OCI-LY1 (cell line): Measurements from ENCODE around the gene GPR176.

ENCODE experiments used
- H2AFZ ChIP-seq: fragments of 200-600 bp; sonication (generic), shearing (Covaris generic); 2 replicates; pipeline ENCODE4 v1.6.0; 2014; ENCODE audit warnings: antibody characterized with exemption, mild to moderate bottlenecking, low read length
- H3F3A ChIP-seq: fragments of 200-600 bp; sonication (generic), shearing (Covaris generic); 2 replicates; pipeline ENCODE4 v1.6.0; 2014; ENCODE audit warnings: mild to moderate bottlenecking, antibody characterized with exemption, low read length, moderate library complexity; ENCODE audit not compliant: insufficient read depth
- H3K27ac ChIP-seq: fragments of 200-600 bp; sonication (generic); 2 replicates; pipeline ENCODE4 v1.5.1; 2014; ENCODE audit warnings: low read length, mixed run types, mild to moderate bottlenecking, low read depth; ENCODE audit not compliant: poor library complexity, severe bottlenecking
- H3K27me3 ChIP-seq: fragments of 200-600 bp; sonication (generic); 2 replicates; pipeline ENCODE4 v1.6.0; 2014; ENCODE audit warnings: antibody characterized with exemption, mild to moderate bottlenecking, low read length, moderate library complexity; ENCODE audit not compliant: insufficient read depth
- H3K36me3 ChIP-seq: fragments of 200-600 bp; sonication (generic); 2 replicates; pipeline ENCODE4 v1.6.1; 2014; ENCODE audit warnings: mild to moderate bottlenecking, antibody characterized with exemption, low read length, moderate library complexity, mixed read lengths; ENCODE audit not compliant: insufficient read depth
- H3K4me1 ChIP-seq: fragments of 200-600 bp; sonication (generic); 2 replicates; pipeline ENCODE4 v1.5.1; 2014; ENCODE audit warnings: mild to moderate bottlenecking, low read length, moderate library complexity; ENCODE audit not compliant: insufficient read depth, severe bottlenecking
- H3K4me2 ChIP-seq: fragments of 200-600 bp; sonication (generic), shearing (Covaris generic); 2 replicates; pipeline ENCODE4 v1.6.1; 2014; ENCODE audit warnings: low read length
- H3K4me3 ChIP-seq: fragments of 200-600 bp; sonication (generic); 2 replicates; pipeline ENCODE4 v1.5.1; 2014; ENCODE audit warnings: low read length, low read depth, mild to moderate bottlenecking, mixed read lengths; ENCODE audit not compliant: poor library complexity, severe bottlenecking
- H3K79me2 ChIP-seq: fragments of 200-600 bp; shearing (Covaris generic); 2 replicates; pipeline ENCODE4 v1.6.1; 2016; ENCODE audit warnings: mixed run types, low read length, mixed read lengths; ENCODE audit not compliant: insufficient read depth
- H3K9ac ChIP-seq: fragments of 200-600 bp; sonication (generic), shearing (Covaris generic); 2 replicates; pipeline ENCODE4 v1.6.1; 2014; ENCODE audit warnings: mild to moderate bottlenecking, low read length, mixed read lengths
- H3K9me2 ChIP-seq: fragments of 200-600 bp; sonication (generic), shearing (Covaris generic); 2 replicates; pipeline ENCODE4 v1.6.1; 2014; ENCODE audit warnings: low read depth, mild to moderate bottlenecking, low read length, mixed read lengths
- H3K9me3 ChIP-seq: fragments of 200-600 bp; shearing (Covaris generic); 2 replicates; pipeline ENCODE4 v1.6.1; 2014; ENCODE audit warnings: low read length, mixed read lengths
- H4K20me1 ChIP-seq: fragments of 200-600 bp; sonication (generic), shearing (Covaris generic); 2 replicates; pipeline ENCODE4 v1.6.0; 2016; ENCODE audit warnings: mild to moderate bottlenecking, low read length; ENCODE audit not compliant: insufficient read depth
- CTCF ChIP-seq: fragments of 200-600 bp; sonication (generic), shearing (Covaris generic); IDR thresholded peaks from 2 replicates; pipeline ENCODE4 v1.5.1; 2017; ENCODE audit warnings: mild to moderate bottlenecking, antibody characterized with exemption, low read length, moderate library complexity, mixed read lengths
- EZH2 ChIP-seq: fragments of 200-600 bp; sonication (generic), shearing (Covaris generic); IDR thresholded peaks from 2 replicates; pipeline ENCODE4 v1.8.0; 2017; ENCODE audit warnings: borderline replicate concordance, mixed run types, mild to moderate bottlenecking, antibody characterized with exemption, low read length, moderate library complexity, mixed read lengths

GPR176 gene

DNA sequence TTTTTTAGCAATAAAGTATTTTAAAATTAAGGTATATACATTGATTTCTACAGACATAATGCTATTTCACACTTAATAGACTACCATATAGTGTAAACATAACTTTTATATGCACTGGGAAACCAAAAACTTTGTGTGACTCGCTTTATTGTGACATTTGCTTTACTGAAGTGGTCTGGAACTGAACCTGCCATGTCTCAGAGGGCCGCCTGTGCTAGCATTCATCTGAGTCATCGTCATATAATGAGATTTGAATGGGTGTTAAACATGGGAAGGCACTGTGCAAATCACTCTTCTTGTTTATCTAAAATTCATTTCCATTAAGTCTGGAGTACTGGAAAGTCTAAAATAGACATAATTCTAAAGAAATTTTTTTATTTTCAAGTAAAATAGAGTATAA, 26.8 kb upstream of the GPR176 start:
- Histone ChIP-seq H3K27me3 (no peaks in the 10 kb centered on the region), H3K9ac (no peak overlapping the region), H3F3A (no peaks in the 10 kb centered on the region), H3K27ac (no peak overlapping the region), H3K4me2 (no peak overlapping the region), H3K9me2 (no peaks in the 10 kb centered on the region), H3K9me3 (no peaks in the 10 kb centered on the region), H3K4me3 (no peak overlapping the region), H3K79me2 (no peaks in the 10 kb centered on the region), H4K20me1 (no peaks in the 10 kb centered on the region), H3K4me1 (no peaks in the 10 kb centered on the region), H3K36me3 (peaks cover 77% of the 10 kb centered on the region), H2AFZ (no peak overlapping the region)
- no peak for TF ChIP-seq CTCF
- TF ChIP-seq EZH2 = no peak

GRCh38 chr15:39944726-39945125, 24.7 kb upstream of the GPR176 start:
- Histone ChIP-seq H3K9me3 (no peaks in the 10 kb centered on the region), H3K4me2 (no peak overlapping the region), H3K27ac (no peak overlapping the region), H3K4me1 (peaks cover 2% of the 10 kb centered on the region), H3F3A (no peaks in the 10 kb centered on the region), H3K36me3 (peaks cover 78% of the 10 kb centered on the region), H4K20me1 (no peaks in the 10 kb centered on the region), H3K79me2 (no peaks in the 10 kb centered on the region), H3K9ac (no peak overlapping the region), H3K9me2 (no peaks in the 10 kb centered on the region), H3K27me3 (no peaks in the 10 kb centered on the region), H3K4me3 (no peak overlapping the region), H2AFZ (no peak overlapping the region)
- TF ChIP-seq CTCF = no peak
- no peak for TF ChIP-seq EZH2

DNA sequence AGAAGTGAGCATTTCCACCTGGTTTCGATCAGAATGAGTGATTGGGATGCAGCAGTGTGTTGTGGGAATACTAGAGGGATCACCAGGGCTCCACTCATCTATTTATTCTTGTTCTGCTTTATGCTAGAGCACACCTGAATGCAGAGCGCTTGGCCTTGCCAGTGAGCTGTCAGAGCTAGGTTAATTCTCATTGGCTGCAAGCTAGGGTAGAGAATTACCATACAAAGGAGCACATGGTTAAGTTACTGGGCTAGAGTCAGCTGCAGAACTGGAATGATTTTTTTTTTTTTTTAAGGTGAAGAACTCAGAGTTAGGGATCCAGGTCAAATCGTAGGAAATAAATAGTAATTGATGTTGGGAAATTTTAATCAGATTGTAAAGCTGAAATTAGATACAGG, 22.7 kb upstream of the GPR176 start:
- Histone ChIP-seq H3K9ac (no peak overlapping the region), H3K36me3 (peaks cover 69% of the 10 kb centered on the region), H3K79me2 (no peaks in the 10 kb centered on the region), H2AFZ (no peak overlapping the region), H3F3A (no peaks in the 10 kb centered on the region), H3K27ac (no peak overlapping the region), H3K4me2 (no peak overlapping the region), H3K4me3 (no peak overlapping the region), H3K9me3 (no peaks in the 10 kb centered on the region), H4K20me1 (no peaks in the 10 kb centered on the region), H3K27me3 (no peaks in the 10 kb centered on the region), H3K4me1 (peaks cover 21% of the 10 kb centered on the region), H3K9me2 (no peaks in the 10 kb centered on the region)
- no peak for TF ChIP-seq EZH2
- no peak for TF ChIP-seq CTCF
